HepG2 (cell line): ENCODE measurements around the gene P4HTM. TPM values are rescaled to one million over a fixed set of nuclear protein-coding genes. Genes with fewer than 3 reads are reported as not detected.

Source experiments
- FOXM1 ChIP-seq: sonication (generic); formaldehyde crosslinking; IDR thresholded peaks from 2 replicates; pipeline ENCODE4 v1.5.0; 2020; ENCODE audit warnings: missing genetic modification reagents
- HNF4A ChIP-seq: sonication (generic); formaldehyde crosslinking; IDR thresholded peaks from 2 replicates; pipeline ENCODE4 v1.4.0; 2020; ENCODE audit warnings: missing genetic modification reagents
- JARID2 ChIP-seq: sonication (generic); formaldehyde crosslinking; IDR thresholded peaks from 2 replicates; pipeline ENCODE4 v1.8.1; 2023; ENCODE audit warnings: missing genetic modification reagents, inconsistent platforms; ENCODE audit not compliant: insufficient replicate concordance
- KMT2B ChIP-seq: IDR thresholded peaks from 2 replicates; pipeline ENCODE4 v1.6.1; 2016; ENCODE audit warnings: missing genetic modification reagents, missing compliant biosample characterization
- MEF2D ChIP-seq: sonication (generic); formaldehyde crosslinking; IDR thresholded peaks from 2 replicates; pipeline ENCODE4 v1.5.1; 2020; ENCODE audit warnings: mild to moderate bottlenecking, missing genetic modification reagents
- RXRA ChIP-seq: sonication (generic); formaldehyde crosslinking; IDR thresholded peaks from 2 replicates; pipeline ENCODE4 v1.5.1; 2020; ENCODE audit warnings: missing genetic modification reagents
- TEAD2 ChIP-seq: sonication (generic); formaldehyde crosslinking; IDR thresholded peaks from 2 replicates; pipeline ENCODE4 v1.9.0; 2021; ENCODE audit warnings: missing genetic modification reagents
- ZFP41 ChIP-seq: sonication (generic); formaldehyde crosslinking; IDR thresholded peaks from 2 replicates; pipeline ENCODE4 v1.4.0; 2020; ENCODE audit warnings: mild to moderate bottlenecking, missing genetic modification reagents, borderline replicate concordance
- ZNF451 ChIP-seq: sonication (generic); formaldehyde crosslinking; IDR thresholded peaks from 2 replicates; pipeline ENCODE4 v1.5.0; 2020; ENCODE audit warnings: mild to moderate bottlenecking, missing genetic modification reagents
- ZNF543 ChIP-seq: sonication (generic); formaldehyde crosslinking; IDR thresholded peaks from 2 replicates; pipeline ENCODE4 v1.4.0; 2020; ENCODE audit warnings: mild to moderate bottlenecking, missing genetic modification reagents
- ZNF672 ChIP-seq: sonication (generic); formaldehyde crosslinking; IDR thresholded peaks from 2 replicates; pipeline ENCODE4 v1.8.1; 2022; ENCODE audit warnings: missing genetic modification reagents
- ZNF781 ChIP-seq: sonication (generic); formaldehyde crosslinking; IDR thresholded peaks from 2 replicates; pipeline ENCODE4 v1.5.1; 2020; ENCODE audit warnings: borderline replicate concordance, mild to moderate bottlenecking, missing genetic modification reagents; ENCODE audit errors: not compliant biosample characterization
- polyA plus RNA-seq, 8 experiments: library from polyadenylated mRNA; depleted of rRNA in 3 of 8; stranded (reverse) in 7 of 8; unstranded in 1 of 8; fragments of >200 nt; fragmentation: Illumina TruSeq in 4 of 8; extraction: Trizol in 4 of 8; gene quantifications; 2 replicates each; pipeline versions ENCODE4 v1.2.1 to v1.2.3, GENCODE V29; 2011 to 2016; ENCODE audit warnings: low read depth in 4 of 8, missing spikeins in 1 of 8, mixed read lengths in 1 of 8; ENCODE audit not compliant: insufficient read depth in 1 of 8
- total RNA-seq, 5 experiments: library from RNA; depleted of rRNA; stranded (reverse); fragments of >200 nt; fragmentation: Illumina TruSeq; extraction: Trizol; gene quantifications; 2 replicates each; pipeline ENCODE4 v1.2.3, GENCODE V29; 2016; ENCODE audit warnings: low read depth in 1 of 5
- TF ChIP-seq, protein P1 (sequence below): sonication (generic); formaldehyde crosslinking; IDR thresholded peaks from 2 replicates; pipeline ENCODE4 v1.4.0; 2020; ENCODE audit warnings: mild to moderate bottlenecking, missing genetic modification reagents

Gene P4HTM
- total and polyA plus RNA-seq, 2 of the 13 experiments (the other 11 are each of a cell fraction or from before 2014, with no cell fraction given), result 0.01 TPM; not detected in 1

DNA sequence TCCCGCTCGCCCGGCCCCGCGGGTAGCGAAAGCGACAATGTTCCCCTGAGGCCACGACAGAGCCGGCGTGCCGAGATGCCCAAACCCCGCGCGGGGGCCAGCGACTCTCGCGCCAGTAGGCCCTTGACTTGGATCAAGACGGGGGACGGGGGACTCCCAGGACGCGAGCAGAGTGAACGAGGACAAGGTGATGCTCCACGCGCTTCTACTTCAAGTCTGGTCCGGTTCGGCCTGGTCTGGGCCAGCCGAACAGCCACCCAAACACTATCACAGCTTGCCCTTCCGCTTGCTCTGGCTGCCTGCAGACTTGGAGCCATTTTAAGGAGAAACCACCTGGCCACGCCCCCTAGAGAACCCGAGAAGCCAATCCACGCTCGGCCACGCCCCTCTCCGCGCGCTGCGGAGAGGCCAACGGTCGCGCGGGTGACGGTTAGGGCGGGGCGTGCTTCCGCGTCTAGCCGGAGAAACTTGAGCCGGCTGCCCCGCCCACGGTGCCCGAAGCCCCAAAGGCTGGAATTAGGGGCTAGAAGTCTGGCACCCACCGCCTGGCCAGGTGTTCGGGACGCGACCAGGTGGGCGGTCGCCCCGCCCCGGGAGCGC is 31.3 kb downstream of the P4HTM start (continued):
- TF ChIP-seq, protein P1, sequence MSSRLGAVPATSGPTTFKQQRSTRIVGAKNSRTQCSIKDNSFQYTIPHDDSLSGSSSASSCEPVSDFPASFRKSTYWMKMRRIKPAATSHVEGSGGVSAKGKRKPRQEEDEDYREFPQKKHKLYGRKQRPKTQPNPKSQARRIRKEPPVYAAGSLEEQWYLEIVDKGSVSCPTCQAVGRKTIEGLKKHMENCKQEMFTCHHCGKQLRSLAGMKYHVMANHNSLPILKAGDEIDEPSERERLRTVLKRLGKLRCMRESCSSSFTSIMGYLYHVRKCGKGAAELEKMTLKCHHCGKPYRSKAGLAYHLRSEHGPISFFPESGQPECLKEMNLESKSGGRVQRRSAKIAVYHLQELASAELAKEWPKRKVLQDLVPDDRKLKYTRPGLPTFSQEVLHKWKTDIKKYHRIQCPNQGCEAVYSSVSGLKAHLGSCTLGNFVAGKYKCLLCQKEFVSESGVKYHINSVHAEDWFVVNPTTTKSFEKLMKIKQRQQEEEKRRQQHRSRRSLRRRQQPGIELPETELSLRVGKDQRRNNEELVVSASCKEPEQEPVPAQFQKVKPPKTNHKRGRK (CRISPR knock-in tag), result no peak
- peak; percentile 16; the same call in 1 of the 2 replicates for TF ChIP-seq RXRA (CRISPR knock-in tag)
- no peak for TF ChIP-seq ZFP41
- no peak for TF ChIP-seq ZNF781 (CRISPR knock-in tag)
- no peak for TF ChIP-seq FOXM1 (CRISPR knock-in tag)
- TF ChIP-seq ZNF451 (CRISPR knock-in tag), result no peak; the same call in 1 of the 2 replicates
- peak; percentile 64; the same call in 1 of the 2 replicates for TF ChIP-seq MEF2D (CRISPR knock-in tag)
- 0 out of 2 replicates have a peak, but pooled peaks have one; percentile 65 for TF ChIP-seq ZNF543 (CRISPR knock-in tag)
- TF ChIP-seq HNF4A (CRISPR knock-in tag), result no peak
- no peak for TF ChIP-seq TEAD2 (CRISPR knock-in tag)
- no peak for TF ChIP-seq ZNF672 (CRISPR knock-in tag)
- peak; percentile 20; the same call in 1 of the 2 replicates for TF ChIP-seq KMT2B (CRISPR knock-in tag)
- TF ChIP-seq JARID2 (CRISPR knock-in tag), result no peak
